ENCODE measurements around the gene FANCC. TPM values are rescaled to one million over a fixed set of nuclear protein-coding genes. Genes with fewer than 3 reads are reported as not detected.
"Not testable (repeated sequence)": the region's sequence is repeated elsewhere in the genome, so short reads cannot be mapped to it uniquely, and the experiment has no call there.

The FANCC gene
- polyA plus RNA-seq, 1 of the 3 experiments (the other 2 are of a cell fraction), result 3.5 TPM

- TF ChIP-seq CTCF (IDR thresholded peaks at IDR 0.05) (no peak), TAF1 (IDR thresholded peaks at IDR 0.05; ENCODE audit: borderline replicate concordance, low read depth, low read length) (no peak)
Observed at GRCh38 chr9:95276395-95276954, 41.0 kb downstream of the FANCC start (continued).

GRCh38 chr9:95274160-95274559 is 43.3 kb downstream of the FANCC start:
- H3F3A ChIP-seq (replicated peaks; ENCODE audit: insufficient read depth); H3K9me3 ChIP-seq; H3K36me3 ChIP-seq (replicated peaks in 1 of 2; ENCODE audit: control insufficient read depth in 1 of 2, insufficient read depth in 2 of 2, low read length in 1 of 2); H3K27me3 ChIP-seq (ENCODE audit: insufficient read depth); H3K79me2 ChIP-seq (ENCODE audit: insufficient read depth); POLR2A ChIA-PET; H2AFZ ChIP-seq (ENCODE audit: low read depth); H3K9me2 ChIP-seq; H3K4me1 ChIP-seq (ENCODE audit: control insufficient read depth in 1 of 2, insufficient read depth in 2 of 2, low read depth in 1 of 2, low read length in 1 of 2); H3K27ac ChIP-seq (ENCODE audit: low read depth in 2 of 2, low read length in 1 of 2); H3K4me3 ChIP-seq (ENCODE audit: low read depth in 2 of 2, low read length in 1 of 2); DNase-seq; H3K9ac ChIP-seq; H4K20me1 ChIP-seq (ENCODE audit: insufficient read depth); H3K4me2 ChIP-seq: not testable (repeated sequence)
- CTCF ChIA-PET, result interaction anchor here (0.9 to 1.3 kb wide), 2 partner anchors 146 to 805 kb away, joined by 3 read pairs; no protein-coding TSS in a partner anchor
- WGBS (ENCODE audit: low lambda C conversion rate), result 91% methylated on average over 2 of the region's 2 CpGs

- H4K20me1 ChIP-seq (ENCODE audit: insufficient read depth), result no peaks in the 10 kb centered on the region
- H3K27ac ChIP-seq (ENCODE audit: low read depth in 2 of 2, low read length in 1 of 2), result no peak overlapping the region
- H3K9me2 ChIP-seq, result no peaks in the 10 kb centered on the region
- TF ChIP-seq RAD21 (IDR thresholded peaks at IDR 0.05; ENCODE audit: low read length) (no peak), POLR2AphosphoS5 (IDR thresholded peaks at IDR 0.05; ENCODE audit: low read depth, low read length) (no peak), FOXJ3 (CRISPR knock-in tag; IDR thresholded peaks at IDR 0.05) (no peak), JUND (IDR thresholded peaks at IDR 0.05) (no peak), RXRA (IDR thresholded peaks at IDR 0.05; ENCODE audit: borderline replicate concordance, low read depth) (no peak), REST (IDR thresholded peaks at IDR 0.05; ENCODE audit: low read depth, low read length) (no peak), MEF2A (IDR thresholded peaks at IDR 0.05; ENCODE audit: borderline replicate concordance, low read depth) (no peak)
- CTCF ChIA-PET, result interaction anchor here (0.7 to 1.3 kb wide), 6 partner anchors 9 to 805 kb away, joined by 3 to 4 read pairs (median 3); no protein-coding TSS in a partner anchor
- H3K4me3 ChIP-seq (ENCODE audit: low read depth in 2 of 2, low read length in 1 of 2), result no peak overlapping the region
- H3K79me2 ChIP-seq (ENCODE audit: insufficient read depth), result no peaks in the 10 kb centered on the region; the same call in 1 of the 2 replicates
- H3K27me3 ChIP-seq (ENCODE audit: insufficient read depth), result no peaks in the 10 kb centered on the region
- H3K9ac ChIP-seq, result no peak overlapping the region
- H3K4me1 ChIP-seq (ENCODE audit: control insufficient read depth in 1 of 2, insufficient read depth in 2 of 2, low read depth in 1 of 2, low read length in 1 of 2), result peaks cover 0 to 9% of the 10 kb centered on the region in 2 experiments; a peak in 2 of 4 replicates
- H3F3A ChIP-seq (replicated peaks; ENCODE audit: insufficient read depth), result no peaks in the 10 kb centered on the region
- 68% methylated on average over 4 of the region's 4 CpGs for WGBS (ENCODE audit: low lambda C conversion rate)
- POLR2A ChIA-PET, result no interaction called here
- H3K36me3 ChIP-seq (replicated peaks in 1 of 2; ENCODE audit: control insufficient read depth in 1 of 2, insufficient read depth in 2 of 2, low read length in 1 of 2), result no peaks in the 10 kb centered on the region
- H3K4me2 ChIP-seq, result no peak overlapping the region
- no peak overlapping the region for H2AFZ ChIP-seq (ENCODE audit: low read depth)
- H3K9me3 ChIP-seq, result no peaks in the 10 kb centered on the region
- DNase-seq, result no peak
Observed at GRCh38 chr9:95273369-95274022, 44.0 kb downstream of the FANCC start.
